GM10266 (cell line): ENCODE results near the gene TMEM14A.

Experiments
- DNase-seq: peaks from one replicate; pipeline ENCODE4 v3.0.0; 2012; ENCODE audit errors: extremely low spot score
- CTCF ChIP-seq: IDR thresholded peaks from 2 replicates; pipeline ENCODE4 v1.5.1; 2012; ENCODE audit warnings: mild to moderate bottlenecking, low read depth; ENCODE audit not compliant: control insufficient read depth, insufficient read depth; ENCODE audit errors: missing control alignments

Gene TMEM14A

GRCh38 chr6:52664991-52665686 lies 5.8 kb upstream of the TMEM14A start:
- no peak for TF ChIP-seq CTCF
- DNase-seq = no peak

- no peak for DNase-seq
- no peak for TF ChIP-seq CTCF
Observed at GRCh38 chr6:52666071-52666470, 4.8 kb upstream of the TMEM14A start.

GRCh38 chr6:52666523-52666922 lies 4.4 kb upstream of the TMEM14A start:
- no peak for DNase-seq
- no peak for TF ChIP-seq CTCF

- no peak for DNase-seq
- no peak for TF ChIP-seq CTCF
Observed at GRCh38 chr6:52667572-52667971, 3.3 kb upstream of the TMEM14A start.

GRCh38 chr6:52671676-52672075 lies 763 bp downstream of the TMEM14A start:
- no peak for TF ChIP-seq CTCF
- no peak for DNase-seq

- DNase-seq = no peak
- no peak for TF ChIP-seq CTCF
Observed at GRCh38 chr6:52672412-52673025, 1.6 kb downstream of the TMEM14A start.

- DNase-seq = no peak
- TF ChIP-seq CTCF = no peak
Observed at GRCh38 chr6:52674666-52675065, 3.8 kb downstream of the TMEM14A start.
